Activated CD8-positive, alpha-beta memory T cell treated with anti-CD3 and anti-CD28 coated beads, Interleukin-2, amount 50 U/mL, for 48 hours (primary cell): ENCODE results near the gene TRPM7.
"Not testable (repeated sequence)": the region's sequence is repeated elsewhere in the genome, so short reads cannot be mapped to it uniquely, and the experiment has no call there.

Experiments used
- DNase-seq: peaks from one replicate; pipeline ENCODE4 v3.0.0-alpha.2; 2020

TRPM7 gene

GRCh38 chr15:50653156-50653743 is 33.3 kb downstream of the TRPM7 start:
- DNase-seq = no peak

- no peak for DNase-seq
These were observed 33.9 kb downstream of the TRPM7 start for GRCh38 chr15:50652671-50653070.

GRCh38 chr15:50641318-50641717 is 45.3 kb downstream of the TRPM7 start:
- no peak for DNase-seq

GRCh38 chr15:50636146-50636545 is 50.5 kb downstream of the TRPM7 start:
- no peak for DNase-seq

- no peak for DNase-seq
These were observed 52.9 kb downstream of the TRPM7 start for GRCh38 chr15:50633653-50634052.

- DNase-seq = no peak
These were observed 58.2 kb downstream of the TRPM7 start for GRCh38 chr15:50628421-50628820.

GRCh38 chr15:50627351-50628055 is 59.1 kb downstream of the TRPM7 start:
- no peak for DNase-seq

- DNase-seq = no peak
These were observed 61.9 kb downstream of the TRPM7 start for GRCh38 chr15:50624616-50625168.

GRCh38 chr15:50622361-50622943 is 64.1 kb downstream of the TRPM7 start:
- DNase-seq = not testable (repeated sequence)

- DNase-seq = not testable (repeated sequence)
These were observed 69.6 kb downstream of the TRPM7 start for GRCh38 chr15:50616960-50617359.

- DNase-seq = not testable (repeated sequence)
These were observed 70.0 kb downstream of the TRPM7 start for GRCh38 chr15:50616554-50616953.

- DNase-seq = no peak
These were observed 73.0 kb downstream of the TRPM7 start for GRCh38 chr15:50613600-50613999.

GRCh38 chr15:50607129-50607528 is 79.5 kb downstream of the TRPM7 start:
- no peak for DNase-seq

- DNase-seq = no peak
These were observed 81.1 kb downstream of the TRPM7 start for GRCh38 chr15:50605462-50605861.

- not testable (repeated sequence) for DNase-seq
These were observed 84.6 kb downstream of the TRPM7 start for GRCh38 chr15:50602028-50602427.

GRCh38 chr15:50594311-50594710 is 92.3 kb downstream of the TRPM7 start:
- no peak for DNase-seq

- no peak for DNase-seq
These were observed 92.8 kb downstream of the TRPM7 start for GRCh38 chr15:50593761-50594160.

GRCh38 chr15:50590288-50590687 is 96.3 kb downstream of the TRPM7 start:
- no peak for DNase-seq

GRCh38 chr15:50577492-50577891 is 109.1 kb downstream of the TRPM7 start:
- no peak for DNase-seq

GRCh38 chr15:50576166-50576565 is 110.4 kb downstream of the TRPM7 start:
- no peak for DNase-seq

- DNase-seq = not testable (repeated sequence)
These were observed 112.8 kb downstream of the TRPM7 start for GRCh38 chr15:50573842-50574241.

- no peak for DNase-seq
These were observed 122.8 kb downstream of the TRPM7 start for GRCh38 chr15:50563756-50564155.

GRCh38 chr15:50562735-50563640 is 123.6 kb downstream of the TRPM7 start:
- DNase-seq = no peak
